ENCODE results near the gene ARHGEF19. TPM values are rescaled to one million over a fixed set of nuclear protein-coding genes. Genes with fewer than 3 reads are reported as not detected.

Gene ARHGEF19
- total and polyA plus RNA-seq, 9 of the 15 experiments (the other 6 are each of a cell fraction or from before 2014, with no cell fraction given), result 0.73 to 21.0 (median 5.2) TPM

DNA sequence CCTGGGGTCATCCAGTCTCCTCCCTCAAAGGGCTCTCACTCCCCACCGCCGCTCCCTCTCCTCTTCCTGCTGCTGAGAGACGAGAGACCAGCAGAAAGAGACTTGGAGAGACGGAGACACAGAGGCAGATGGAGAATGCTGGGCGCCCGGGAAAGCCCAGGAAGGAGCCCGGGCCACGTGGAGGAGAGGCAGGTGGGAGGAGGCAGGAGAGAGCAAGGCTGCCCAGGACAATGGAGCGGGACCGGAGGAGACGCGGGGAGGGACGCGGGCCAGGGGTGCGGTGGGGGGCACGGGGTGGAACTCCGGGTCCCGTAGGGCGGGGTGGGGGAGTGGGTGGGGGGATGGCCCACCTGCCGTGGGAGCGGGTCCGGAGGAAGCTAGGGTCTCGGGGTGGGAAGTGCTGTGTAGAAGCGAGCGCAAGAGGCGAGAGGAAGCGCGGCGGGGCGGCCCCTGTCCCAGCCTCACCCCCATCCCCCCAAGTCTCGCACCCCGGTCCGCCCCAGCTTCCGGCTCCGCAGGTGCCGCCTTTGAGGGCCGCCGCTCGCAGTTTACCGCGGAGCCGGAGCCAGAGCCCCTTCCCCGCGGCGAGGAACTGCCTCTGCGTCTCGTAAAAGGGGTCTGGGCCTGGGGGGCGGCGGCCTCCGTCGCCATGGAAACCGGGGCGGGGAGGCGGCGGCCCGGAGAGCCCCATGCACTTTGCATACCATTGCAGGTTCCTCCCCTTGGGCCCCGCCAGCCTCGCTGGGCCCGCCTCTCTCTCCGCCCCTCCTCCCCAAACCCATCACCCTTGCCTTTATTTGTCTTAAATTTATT is 44.9 kb downstream of the ARHGEF19 start:
- intact Hi-C loops (cut with micrococcal nuclease), result no loop called here
- peak; percentile 94 for TF ChIP-seq PCBP1 (IDR thresholded peaks at IDR 0.05; ENCODE audit: low read depth, low read length, poor library complexity, severe bottlenecking)
- TF ChIP-seq, protein P1, sequence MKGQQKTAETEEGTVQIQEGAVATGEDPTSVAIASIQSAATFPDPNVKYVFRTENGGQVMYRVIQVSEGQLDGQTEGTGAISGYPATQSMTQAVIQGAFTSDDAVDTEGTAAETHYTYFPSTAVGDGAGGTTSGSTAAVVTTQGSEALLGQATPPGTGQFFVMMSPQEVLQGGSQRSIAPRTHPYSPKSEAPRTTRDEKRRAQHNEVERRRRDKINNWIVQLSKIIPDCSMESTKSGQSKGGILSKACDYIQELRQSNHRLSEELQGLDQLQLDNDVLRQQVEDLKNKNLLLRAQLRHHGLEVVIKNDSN (CRISPR knock-in tag; IDR thresholded peaks at IDR 0.05), result peak; percentile 52; the same call in 1 of the 2 replicates
- TF ChIP-seq, protein P2, sequence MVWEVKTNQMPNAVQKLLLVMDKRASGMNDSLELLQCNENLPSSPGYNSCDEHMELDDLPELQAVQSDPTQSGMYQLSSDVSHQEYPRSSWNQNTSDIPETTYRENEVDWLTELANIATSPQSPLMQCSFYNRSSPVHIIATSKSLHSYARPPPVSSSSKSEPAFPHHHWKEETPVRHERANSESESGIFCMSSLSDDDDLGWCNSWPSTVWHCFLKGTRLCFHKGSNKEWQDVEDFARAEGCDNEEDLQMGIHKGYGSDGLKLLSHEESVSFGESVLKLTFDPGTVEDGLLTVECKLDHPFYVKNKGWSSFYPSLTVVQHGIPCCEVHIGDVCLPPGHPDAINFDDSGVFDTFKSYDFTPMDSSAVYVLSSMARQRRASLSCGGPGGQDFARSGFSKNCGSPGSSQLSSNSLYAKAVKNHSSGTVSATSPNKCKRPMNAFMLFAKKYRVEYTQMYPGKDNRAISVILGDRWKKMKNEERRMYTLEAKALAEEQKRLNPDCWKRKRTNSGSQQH (CRISPR knock-in tag; IDR thresholded peaks at IDR 0.05), result no peak
- TF ChIP-seq ZNF263 (CRISPR knock-in tag; IDR thresholded peaks at IDR 0.05; ENCODE audit: borderline replicate concordance), result 0 out of 2 replicates have a peak, but pooled peaks have one; percentile 17
- TF ChIP-seq, protein P3, sequence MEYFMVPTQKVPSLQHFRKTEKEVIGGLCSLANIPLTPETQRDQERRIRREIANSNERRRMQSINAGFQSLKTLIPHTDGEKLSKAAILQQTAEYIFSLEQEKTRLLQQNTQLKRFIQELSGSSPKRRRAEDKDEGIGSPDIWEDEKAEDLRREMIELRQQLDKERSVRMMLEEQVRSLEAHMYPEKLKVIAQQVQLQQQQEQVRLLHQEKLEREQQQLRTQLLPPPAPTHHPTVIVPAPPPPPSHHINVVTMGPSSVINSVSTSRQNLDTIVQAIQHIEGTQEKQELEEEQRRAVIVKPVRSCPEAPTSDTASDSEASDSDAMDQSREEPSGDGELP (CRISPR knock-in tag; IDR thresholded peaks at IDR 0.05; ENCODE audit: borderline replicate concordance), result peak; percentile 43; the same call in 1 of the 2 replicates
- TF ChIP-seq, protein P4, sequence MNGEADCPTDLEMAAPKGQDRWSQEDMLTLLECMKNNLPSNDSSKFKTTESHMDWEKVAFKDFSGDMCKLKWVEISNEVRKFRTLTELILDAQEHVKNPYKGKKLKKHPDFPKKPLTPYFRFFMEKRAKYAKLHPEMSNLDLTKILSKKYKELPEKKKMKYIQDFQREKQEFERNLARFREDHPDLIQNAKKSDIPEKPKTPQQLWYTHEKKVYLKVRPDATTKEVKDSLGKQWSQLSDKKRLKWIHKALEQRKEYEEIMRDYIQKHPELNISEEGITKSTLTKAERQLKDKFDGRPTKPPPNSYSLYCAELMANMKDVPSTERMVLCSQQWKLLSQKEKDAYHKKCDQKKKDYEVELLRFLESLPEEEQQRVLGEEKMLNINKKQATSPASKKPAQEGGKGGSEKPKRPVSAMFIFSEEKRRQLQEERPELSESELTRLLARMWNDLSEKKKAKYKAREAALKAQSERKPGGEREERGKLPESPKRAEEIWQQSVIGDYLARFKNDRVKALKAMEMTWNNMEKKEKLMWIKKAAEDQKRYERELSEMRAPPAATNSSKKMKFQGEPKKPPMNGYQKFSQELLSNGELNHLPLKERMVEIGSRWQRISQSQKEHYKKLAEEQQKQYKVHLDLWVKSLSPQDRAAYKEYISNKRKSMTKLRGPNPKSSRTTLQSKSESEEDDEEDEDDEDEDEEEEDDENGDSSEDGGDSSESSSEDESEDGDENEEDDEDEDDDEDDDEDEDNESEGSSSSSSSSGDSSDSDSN (IDR thresholded peaks at IDR 0.05; ENCODE audit: borderline replicate concordance in 1 of 2, low read depth in 2 of 2, low read length in 2 of 2), result no peak
- TF ChIP-seq, protein P5, sequence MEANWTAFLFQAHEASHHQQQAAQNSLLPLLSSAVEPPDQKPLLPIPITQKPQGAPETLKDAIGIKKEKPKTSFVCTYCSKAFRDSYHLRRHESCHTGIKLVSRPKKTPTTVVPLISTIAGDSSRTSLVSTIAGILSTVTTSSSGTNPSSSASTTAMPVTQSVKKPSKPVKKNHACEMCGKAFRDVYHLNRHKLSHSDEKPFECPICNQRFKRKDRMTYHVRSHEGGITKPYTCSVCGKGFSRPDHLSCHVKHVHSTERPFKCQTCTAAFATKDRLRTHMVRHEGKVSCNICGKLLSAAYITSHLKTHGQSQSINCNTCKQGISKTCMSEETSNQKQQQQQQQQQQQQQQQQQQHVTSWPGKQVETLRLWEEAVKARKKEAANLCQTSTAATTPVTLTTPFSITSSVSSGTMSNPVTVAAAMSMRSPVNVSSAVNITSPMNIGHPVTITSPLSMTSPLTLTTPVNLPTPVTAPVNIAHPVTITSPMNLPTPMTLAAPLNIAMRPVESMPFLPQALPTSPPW (CRISPR knock-in tag; IDR thresholded peaks at IDR 0.05), result peak; percentile 75
- TF ChIP-seq, protein P6, sequence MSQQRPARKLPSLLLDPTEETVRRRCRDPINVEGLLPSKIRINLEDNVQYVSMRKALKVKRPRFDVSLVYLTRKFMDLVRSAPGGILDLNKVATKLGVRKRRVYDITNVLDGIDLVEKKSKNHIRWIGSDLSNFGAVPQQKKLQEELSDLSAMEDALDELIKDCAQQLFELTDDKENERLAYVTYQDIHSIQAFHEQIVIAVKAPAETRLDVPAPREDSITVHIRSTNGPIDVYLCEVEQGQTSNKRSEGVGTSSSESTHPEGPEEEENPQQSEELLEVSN (IDR thresholded peaks at IDR 0.05; ENCODE audit: borderline replicate concordance in 1 of 2, extremely low read depth in 1 of 2, insufficient read depth in 1 of 2, insufficient read length in 1 of 2, low read depth in 1 of 2, low read length in 1 of 2, poor library complexity in 1 of 2, severe bottlenecking in 1 of 2), result peak in 1 of 2 experiments; percentile 48
- 0 out of 2 replicates have a peak, but pooled peaks have one; percentile 36 for TF ChIP-seq STAG1 (CRISPR knock-in tag; IDR thresholded peaks at IDR 0.05; ENCODE audit: borderline replicate concordance)
- TF ChIP-seq KHSRP (IDR thresholded peaks at IDR 0.05), result no peak

More for the DNA sequence above, 44.9 kb downstream of the ARHGEF19 start:
- no peaks in the 10 kb centered on the region for H3K27me3 ChIP-seq (ENCODE audit: control insufficient read depth in 2 of 2, insufficient read depth in 2 of 2, low read length in 2 of 2)
- CTCF ChIA-PET (ENCODE audit: low intra/inter-chr PET ratio), result no interaction called here
- in situ Hi-C loops (cut with MboI), result no loop called here
- H3K9me3 ChIP-seq (replicated peaks; ENCODE audit: control insufficient read depth, insufficient read depth, low read depth, low read length), result no peaks in the 10 kb centered on the region
- peak overlapping the region; percentile 90 for H2AFZ ChIP-seq (ENCODE audit: low read depth, low read length)
- H3K9me1 ChIP-seq (ENCODE audit: control insufficient read depth, insufficient read depth, low read length), result no peaks in the 10 kb centered on the region
- peak overlapping the region; percentile 72; the same call in 2 of the 3 replicates for H3K27ac ChIP-seq (ENCODE audit: extremely low read depth, low read depth, low read length)
- WGBS (ENCODE audit: insufficient coverage, low coverage, missing lambda C conversion rate), result 6% methylated on average over 34 of the region's 60 CpGs
- no peaks in the 10 kb centered on the region for H3K36me3 ChIP-seq (ENCODE audit: control insufficient read depth, insufficient read depth, low read length)
- BruUV-seq (replicated peaks), result no TSS peak
- peaks cover 35 to 56% of the 10 kb centered on the region in 2 experiments for H3K4me1 ChIP-seq (replicated peaks in 1 of 2; ENCODE audit: control insufficient read depth in 2 of 2, insufficient read depth in 2 of 2, low read length in 2 of 2)
- no peaks in the 10 kb centered on the region for H4K20me1 ChIP-seq (replicated peaks; ENCODE audit: control insufficient read depth, insufficient read depth, low read length)
- H3K4me2 ChIP-seq (ENCODE audit: insufficient read depth, low read length), result peak overlapping the region; percentile 77
- DNase-seq (ENCODE audit: extremely low read depth in 1 of 4, low spot score in 3 of 4) (peak; percentile 85 to 96 (median 94)), FAIRE-seq (peak; percentile 78), ATAC-seq (peak; percentile 90)
- H3K4me3 ChIP-seq, result peak overlapping the region; percentile 63
- H3K79me2 ChIP-seq (ENCODE audit: control insufficient read depth, insufficient read depth, low read length), result no peaks in the 10 kb centered on the region
- H3K9ac ChIP-seq (ENCODE audit: insufficient read depth in 1 of 2, low read depth in 2 of 2, low read length in 2 of 2), result peak overlapping the region; percentile 59 to 91; a peak in 3 of 4 replicates
- POLR2A ChIA-PET, result interaction anchor here (0.6 to 1.3 kb wide), 3 partner anchors 87 to 367 kb away, joined by 3 to 4 read pairs (median 3); no protein-coding TSS in a partner anchor

Data from K562 (cell line).